HG03558 (cell line): ENCODE results near the gene PTPRA.
"Not testable (repeated sequence)": the region's sequence is repeated elsewhere in the genome, so short reads cannot be mapped to it uniquely, and the experiment has no call there.

Source experiments
- ATAC-seq: cut with Tn5 transposase; IDR thresholded peaks from one replicate; pipeline ENCODE4 v1.9.1; 2021; ENCODE audit warnings: moderate number of reproducible peaks; ENCODE audit not compliant: unreplicated experiment; ENCODE audit errors: extremely low read depth

PTPRA gene

GRCh38 chr20:3068075-3068474 lies 194.8 kb downstream of the PTPRA start:
- no peak for ATAC-seq

- no peak for ATAC-seq
Measured at GRCh38 chr20:3068986-3069900, 196.0 kb downstream of the PTPRA start.

GRCh38 chr20:3070725-3071124 lies 197.4 kb downstream of the PTPRA start:
- no peak for ATAC-seq

GRCh38 chr20:3071266-3071609 lies 198.0 kb downstream of the PTPRA start:
- ATAC-seq: no peak

DNA sequence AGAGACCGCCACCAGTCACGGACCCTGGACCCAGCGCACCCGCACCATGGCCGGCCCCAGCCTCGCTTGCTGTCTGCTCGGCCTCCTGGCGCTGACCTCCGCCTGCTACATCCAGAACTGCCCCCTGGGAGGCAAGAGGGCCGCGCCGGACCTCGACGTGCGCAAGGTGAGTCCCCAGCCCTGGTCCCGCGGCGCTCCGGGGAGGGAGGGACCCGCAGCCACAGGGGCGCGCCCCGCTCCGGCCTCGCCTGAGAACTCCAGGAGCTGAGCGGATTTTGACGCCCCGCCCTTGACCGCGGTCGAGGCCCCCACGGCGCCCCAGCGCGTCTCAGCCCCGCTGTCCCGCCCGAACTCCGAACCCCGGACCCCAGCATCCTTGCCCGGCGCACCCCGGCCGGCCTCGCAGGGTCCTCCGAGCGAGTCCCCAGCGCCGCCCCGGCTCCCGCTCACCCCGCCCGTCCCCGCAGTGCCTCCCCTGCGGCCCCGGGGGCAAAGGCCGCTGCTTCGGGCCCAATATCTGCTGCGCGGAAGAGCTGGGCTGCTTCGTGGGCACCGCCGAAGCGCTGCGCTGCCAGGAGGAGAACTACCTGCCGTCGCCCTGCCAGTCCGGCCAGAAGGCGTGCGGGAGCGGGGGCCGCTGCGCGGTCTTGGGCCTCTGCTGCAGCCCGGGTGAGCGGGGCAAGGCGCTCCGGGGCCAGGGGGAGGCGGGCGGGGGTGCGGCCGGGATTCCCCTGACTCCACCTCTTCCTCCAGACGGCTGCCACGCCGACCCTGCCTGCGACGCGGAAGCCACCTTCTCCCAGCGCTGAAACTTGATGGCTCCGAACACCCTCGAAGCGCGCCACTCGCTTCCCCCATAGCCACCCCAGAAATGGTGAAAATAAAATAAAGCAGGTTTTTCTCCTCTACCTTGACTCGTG lies 198.6 kb downstream of the PTPRA start, which contains the start of gene OXT:
TSS of gene OXT (plus strand) at position 11 of the 920 bp plus-strand sequence. CDS start at position 47, 36 bp downstream.
- ATAC-seq: no peak

DNA sequence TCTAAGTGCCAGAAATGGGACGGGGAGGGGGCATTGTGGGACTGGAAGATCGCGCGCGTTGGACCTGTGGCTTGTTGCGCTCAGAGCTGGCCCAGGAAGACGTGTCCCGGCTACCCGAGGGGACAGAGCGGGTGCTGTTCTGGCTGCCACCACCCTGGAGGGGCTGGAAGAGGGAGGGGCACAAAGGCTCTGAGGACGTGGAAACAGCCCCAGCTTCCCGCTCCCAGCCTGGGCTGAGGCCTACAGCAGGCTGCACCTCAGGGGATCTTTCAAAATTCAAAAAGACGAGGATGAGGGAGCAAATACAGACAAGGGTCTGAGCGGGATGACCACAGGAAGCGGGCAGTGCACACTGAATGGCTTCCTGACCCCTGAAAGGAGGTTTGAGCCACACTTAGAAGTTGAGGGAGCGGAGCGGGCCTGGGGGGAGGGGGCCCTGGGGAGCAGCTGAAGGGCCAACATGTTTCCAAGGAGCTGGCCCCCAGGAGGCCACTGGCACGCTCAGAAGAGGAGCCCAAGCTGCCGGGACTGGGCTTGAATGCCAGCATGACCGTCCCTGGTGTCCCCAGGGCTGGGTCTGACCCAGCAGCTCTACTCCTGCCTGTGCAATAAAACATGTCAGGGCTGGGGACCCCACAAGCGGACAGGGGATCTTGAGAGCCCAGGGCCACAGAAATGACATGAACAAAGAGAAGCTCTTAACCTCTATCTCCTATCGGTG lies 199.4 kb downstream of the PTPRA start:
- ATAC-seq: no peak

GRCh38 chr20:3073251-3073643 lies 200.0 kb downstream of the PTPRA start:
- not testable (repeated sequence) for ATAC-seq

DNA sequence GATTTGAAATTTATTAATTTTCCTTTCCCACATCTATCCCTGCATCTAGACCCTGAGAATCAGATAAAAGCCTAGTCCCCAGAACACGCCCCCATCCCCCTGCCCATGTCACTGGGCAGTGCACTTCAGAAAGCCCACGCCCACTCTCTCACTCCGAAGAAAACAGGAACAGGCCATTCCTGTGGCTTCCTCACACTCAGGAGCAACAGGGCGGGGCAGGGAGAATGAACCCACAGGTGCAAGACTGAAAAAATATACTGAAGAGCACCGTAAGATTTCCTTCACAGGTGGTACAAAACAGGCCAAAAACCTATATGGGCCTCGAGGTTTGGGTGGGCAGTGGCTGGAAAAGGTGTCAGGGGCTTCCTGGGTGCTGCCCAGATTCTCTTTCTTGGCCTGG lies 201.5 kb downstream of the PTPRA start:
- ATAC-seq: no peak

DNA sequence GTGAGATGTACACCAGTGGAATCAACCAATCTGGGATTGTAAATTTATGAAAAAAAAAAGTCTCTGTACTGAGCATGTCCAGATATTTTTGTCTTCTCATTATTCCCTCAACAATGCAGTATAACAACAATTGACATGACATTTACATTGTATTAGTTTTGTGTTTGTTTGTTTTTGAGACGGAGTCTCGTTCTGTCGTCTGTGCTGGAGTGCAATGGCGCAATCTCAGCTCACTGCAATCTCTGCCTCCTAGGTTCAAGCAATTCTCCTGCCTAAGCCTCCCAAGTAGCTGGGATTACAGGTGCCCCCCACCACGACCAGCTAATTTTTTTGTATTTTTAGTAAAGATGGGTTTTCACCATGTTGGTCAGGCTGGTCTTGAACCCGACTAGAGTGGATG lies 202.0 kb downstream of the PTPRA start:
- not testable (repeated sequence) for ATAC-seq

- no peak for ATAC-seq
Measured at GRCh38 chr20:3077618-3078134, 204.4 kb downstream of the PTPRA start.

DNA sequence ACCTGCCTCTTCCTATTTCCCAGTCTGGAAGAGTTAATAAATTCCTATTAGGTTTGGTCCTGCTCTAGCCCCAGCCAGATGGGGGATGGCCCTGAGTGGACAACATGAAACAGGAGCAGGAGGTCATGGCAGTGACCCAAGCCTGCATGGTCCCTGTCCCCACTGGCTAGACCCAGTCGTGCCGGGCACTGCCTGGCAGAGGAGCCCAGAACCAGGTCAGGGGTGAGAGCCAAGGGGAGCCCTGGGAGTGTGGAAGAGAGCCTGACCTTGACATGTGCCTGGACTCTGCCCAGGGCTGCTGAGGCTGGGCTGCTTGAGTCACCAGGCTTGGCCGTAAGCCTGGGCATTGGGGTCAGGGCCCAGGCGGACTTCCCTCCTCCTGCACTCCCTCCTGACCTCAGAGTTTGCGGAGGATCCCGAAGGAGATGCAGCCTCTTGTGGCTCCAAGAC lies 207.7 kb downstream of the PTPRA start:
- no peak for ATAC-seq

DNA sequence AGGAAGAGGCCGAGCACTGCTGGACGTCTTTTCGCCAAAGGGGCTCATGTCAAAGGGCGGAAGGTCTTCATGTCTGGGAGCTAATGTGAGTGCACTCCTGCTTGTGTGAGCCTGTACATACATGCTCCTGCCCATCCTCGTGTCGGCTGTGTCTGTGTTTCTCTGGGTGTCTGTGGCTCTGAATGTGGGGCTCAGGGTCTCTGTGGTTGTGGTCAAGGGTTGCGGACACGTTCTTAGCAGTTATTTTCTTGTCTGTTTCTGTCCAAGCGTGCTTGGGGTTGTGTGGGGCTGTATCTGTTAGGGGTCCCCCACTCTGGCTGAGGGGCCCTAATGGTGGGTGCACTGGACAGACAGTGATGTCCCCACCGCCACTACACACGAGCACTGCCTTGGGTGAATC lies 208.4 kb downstream of the PTPRA start:
- ATAC-seq: no peak

- no peak for ATAC-seq
Measured at GRCh38 chr20:3082306-3082951, 209.1 kb downstream of the PTPRA start.

- ATAC-seq: no peak
Measured at GRCh38 chr20:3082955-3083952, 210.0 kb downstream of the PTPRA start.

DNA sequence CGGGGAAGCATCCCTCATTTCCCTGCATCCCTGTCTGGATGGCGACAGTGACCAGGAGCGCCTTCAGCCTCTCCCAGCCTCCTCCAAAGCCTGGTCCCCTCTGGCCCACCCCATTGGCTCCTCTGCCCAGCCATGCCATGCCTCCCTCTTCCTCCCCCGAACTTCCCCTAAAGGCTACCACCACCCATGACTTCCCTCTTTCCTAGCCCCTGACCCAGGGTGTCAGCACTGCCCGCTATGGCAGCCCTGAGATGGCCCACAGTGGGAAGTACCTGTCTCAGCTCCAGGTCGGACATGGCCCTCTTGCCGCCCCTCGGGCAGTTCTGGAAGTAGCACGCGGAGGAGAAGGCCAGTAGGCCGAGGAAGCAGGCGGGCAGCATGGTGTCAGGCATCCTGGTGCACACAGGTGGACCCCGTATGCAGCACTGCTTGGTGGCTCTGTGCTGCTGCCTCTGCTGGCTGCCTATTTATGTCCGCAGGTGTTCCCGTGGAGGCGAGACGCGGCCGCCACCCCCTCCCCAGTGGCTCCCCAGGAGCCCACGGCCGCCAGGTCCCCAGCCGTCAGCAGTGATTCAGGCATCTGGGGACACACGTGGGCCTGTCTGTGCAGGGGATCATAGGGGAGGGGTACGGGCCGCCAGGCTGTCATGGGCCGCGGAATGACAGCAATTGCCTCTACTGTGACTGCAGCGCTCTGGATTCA lies 211.2 kb downstream of the PTPRA start, which contains the start of gene AVP:
TSS of gene AVP (minus strand) at position 442 of the 703 bp plus-strand sequence. CDS start at position 392, 50 bp downstream.
- ATAC-seq: no peak

- no peak for ATAC-seq
Measured at GRCh38 chr20:3084986-3085360, 211.7 kb downstream of the PTPRA start.

DNA sequence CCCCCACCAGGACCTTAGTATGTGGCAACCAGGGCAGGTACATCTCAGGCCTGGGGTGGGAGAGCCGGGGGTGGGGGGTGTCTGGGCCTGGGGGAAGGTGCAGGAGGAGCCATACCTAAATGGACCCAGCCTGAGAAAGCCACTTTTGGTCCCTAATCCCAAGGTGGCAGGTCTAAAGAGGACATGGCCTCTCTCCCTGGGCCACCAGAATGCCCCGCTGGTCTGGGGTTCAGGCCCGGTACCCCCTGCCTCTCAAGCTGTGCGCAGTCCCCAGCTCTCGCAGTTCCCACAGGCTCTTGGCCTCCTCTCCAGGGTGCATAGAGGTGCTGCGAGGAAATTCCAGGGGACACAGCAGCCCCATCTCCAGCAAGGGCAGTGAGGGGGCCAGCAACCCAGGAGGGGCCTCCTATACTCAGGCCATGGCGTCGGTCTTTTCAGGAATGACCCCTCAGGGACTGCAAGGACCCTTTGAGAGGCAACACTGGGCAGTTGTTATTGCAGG lies 212.3 kb downstream of the PTPRA start:
- no peak for ATAC-seq

DNA sequence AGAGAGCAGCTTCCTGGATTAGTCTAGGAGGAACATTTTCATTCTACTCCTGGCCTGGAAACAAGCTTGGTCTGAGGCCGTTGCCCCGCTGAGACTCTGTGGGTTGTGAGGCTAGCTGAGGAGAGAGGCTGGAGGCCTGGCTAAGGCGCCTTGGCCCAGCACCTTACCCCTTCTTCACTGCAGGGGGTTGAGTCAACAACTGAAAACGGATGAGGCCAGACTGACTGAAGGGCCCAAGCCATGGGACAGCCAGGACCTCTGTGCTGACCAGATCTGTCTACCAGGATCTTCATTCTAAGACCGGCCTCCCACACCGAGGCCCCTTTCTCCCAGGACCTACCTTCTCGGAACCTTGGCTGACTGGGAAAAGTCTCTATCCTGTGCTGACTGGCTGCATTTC lies 214.8 kb downstream of the PTPRA start:
- no peak for ATAC-seq
